OCI-LY3 (cell line): Measurements from ENCODE around the gene PDGFC.

ENCODE experiments used
- H2AFZ ChIP-seq: fragments of 200-600, 300-600 bp; shearing (Covaris generic); 2 replicates; pipeline ENCODE4 v1.6.0; 2014; ENCODE audit warnings: antibody characterized with exemption, low read depth, low read length
- H3K27ac ChIP-seq: fragments of 200-600, 300-600 bp; sonication (generic); 2 replicates; pipeline ENCODE4 v1.5.1; 2014; ENCODE audit warnings: mild to moderate bottlenecking, low read length, moderate library complexity, mixed read lengths
- H3K27me3 ChIP-seq: fragments of 200-600, 300-600 bp; sonication (generic); 2 replicates; pipeline ENCODE4 v1.6.1; 2014; ENCODE audit warnings: low read depth, low read length, mixed read lengths
- H3K36me3 ChIP-seq: fragments of 200-600, 300-600 bp; sonication (generic); replicated peaks from 2 replicates; pipeline ENCODE3; 2014; ENCODE audit warnings: low read depth, low read length, mixed read lengths
- H3K4me1 ChIP-seq: fragments of 300-600, 200-600 bp; sonication (generic); 2 replicates; pipeline ENCODE4 v1.6.1; 2014; ENCODE audit warnings: low read length, mixed read lengths
- H3K4me2 ChIP-seq: fragments of 200-600, 300-600 bp; sonication (generic); 2 replicates; pipeline ENCODE4 v1.6.1; 2014; ENCODE audit warnings: low read length, mixed read lengths
- H3K4me3 ChIP-seq: fragments of 300-600, 200-600 bp; sonication (generic); 2 replicates; pipeline ENCODE4 v1.5.1; 2014; ENCODE audit warnings: antibody characterized with exemption, mild to moderate bottlenecking, low read length, moderate library complexity
- H3K79me2 ChIP-seq: fragments of 300-600, 200-600 bp; shearing (Covaris generic); 2 replicates; pipeline ENCODE4 v1.6.1; 2014; ENCODE audit warnings: mild to moderate bottlenecking, low read length, mixed read lengths
- H3K9ac ChIP-seq: fragments of 300-600, 200-600 bp; shearing (Covaris generic); 2 replicates; pipeline ENCODE4 v1.6.0; 2014; ENCODE audit warnings: mild to moderate bottlenecking, low read length, moderate library complexity
- H3K9me3 ChIP-seq: fragments of 200-600, 300-600 bp; shearing (Covaris generic); 2 replicates; pipeline ENCODE4 v1.6.1; 2014; ENCODE audit warnings: low read length, mixed read lengths; ENCODE audit not compliant: insufficient read depth
- H4K20me1 ChIP-seq: fragments of 200-600, 300-600 bp; sonication (generic); 2 replicates; pipeline ENCODE4 v1.6.1; 2016; ENCODE audit warnings: low read length, mixed read lengths; ENCODE audit not compliant: insufficient read depth
- EZH2phosphoT487 ChIP-seq: fragments of 200-600 bp; shearing (Covaris generic); IDR thresholded peaks from 2 replicates; pipeline ENCODE4 v1.6.1; 2018; ENCODE audit warnings: antibody characterized with exemption, mixed run types, low read depth
- TF ChIP-seq, protein P1 (sequence below): fragments of 200-600, 300-600 bp; sonication (generic); IDR thresholded peaks from 2 replicates; pipeline ENCODE4 v1.5.1; 2014; ENCODE audit warnings: antibody characterized with exemption, low read length, low read depth

The PDGFC gene

GRCh38 chr4:156738766-156739165, 232.8 kb downstream of the PDGFC start:
- no peaks in the 10 kb centered on the region for H3K9me3 ChIP-seq
- no peak overlapping the region for H3K27ac ChIP-seq
- H3K4me3 ChIP-seq: no peak overlapping the region
- H3K9ac ChIP-seq: no peak overlapping the region
- H2AFZ ChIP-seq: no peak overlapping the region
- no peaks in the 10 kb centered on the region for H3K36me3 ChIP-seq
- no peaks in the 10 kb centered on the region for H3K4me1 ChIP-seq
- no peaks in the 10 kb centered on the region for H3K27me3 ChIP-seq
- H3K4me2 ChIP-seq: no peak overlapping the region
- no peak for TF ChIP-seq EZH2phosphoT487
- TF ChIP-seq, protein P1, sequence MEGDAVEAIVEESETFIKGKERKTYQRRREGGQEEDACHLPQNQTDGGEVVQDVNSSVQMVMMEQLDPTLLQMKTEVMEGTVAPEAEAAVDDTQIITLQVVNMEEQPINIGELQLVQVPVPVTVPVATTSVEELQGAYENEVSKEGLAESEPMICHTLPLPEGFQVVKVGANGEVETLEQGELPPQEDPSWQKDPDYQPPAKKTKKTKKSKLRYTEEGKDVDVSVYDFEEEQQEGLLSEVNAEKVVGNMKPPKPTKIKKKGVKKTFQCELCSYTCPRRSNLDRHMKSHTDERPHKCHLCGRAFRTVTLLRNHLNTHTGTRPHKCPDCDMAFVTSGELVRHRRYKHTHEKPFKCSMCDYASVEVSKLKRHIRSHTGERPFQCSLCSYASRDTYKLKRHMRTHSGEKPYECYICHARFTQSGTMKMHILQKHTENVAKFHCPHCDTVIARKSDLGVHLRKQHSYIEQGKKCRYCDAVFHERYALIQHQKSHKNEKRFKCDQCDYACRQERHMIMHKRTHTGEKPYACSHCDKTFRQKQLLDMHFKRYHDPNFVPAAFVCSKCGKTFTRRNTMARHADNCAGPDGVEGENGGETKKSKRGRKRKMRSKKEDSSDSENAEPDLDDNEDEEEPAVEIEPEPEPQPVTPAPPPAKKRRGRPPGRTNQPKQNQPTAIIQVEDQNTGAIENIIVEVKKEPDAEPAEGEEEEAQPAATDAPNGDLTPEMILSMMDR: no peak
- no peaks in the 10 kb centered on the region for H3K79me2 ChIP-seq
- H4K20me1 ChIP-seq: no peaks in the 10 kb centered on the region

- no peaks in the 10 kb centered on the region for H3K79me2 ChIP-seq
- peaks cover 7% of the 10 kb centered on the region for H3K36me3 ChIP-seq
- no peak for TF ChIP-seq EZH2phosphoT487
- TF ChIP-seq, protein P1: no peak
- H4K20me1 ChIP-seq: no peaks in the 10 kb centered on the region
- no peak overlapping the region for H3K4me2 ChIP-seq
- H3K27me3 ChIP-seq: no peaks in the 10 kb centered on the region
- peaks cover 17% of the 10 kb centered on the region; the same call in 1 of the 2 replicates for H3K9me3 ChIP-seq
- no peak overlapping the region for H2AFZ ChIP-seq
- H3K4me1 ChIP-seq: no peaks in the 10 kb centered on the region
- no peak overlapping the region for H3K9ac ChIP-seq
- H3K4me3 ChIP-seq: no peak overlapping the region
- H3K27ac ChIP-seq: no peak overlapping the region
Measured at GRCh38 chr4:156734965-156735895, 236.4 kb downstream of the PDGFC start.

DNA sequence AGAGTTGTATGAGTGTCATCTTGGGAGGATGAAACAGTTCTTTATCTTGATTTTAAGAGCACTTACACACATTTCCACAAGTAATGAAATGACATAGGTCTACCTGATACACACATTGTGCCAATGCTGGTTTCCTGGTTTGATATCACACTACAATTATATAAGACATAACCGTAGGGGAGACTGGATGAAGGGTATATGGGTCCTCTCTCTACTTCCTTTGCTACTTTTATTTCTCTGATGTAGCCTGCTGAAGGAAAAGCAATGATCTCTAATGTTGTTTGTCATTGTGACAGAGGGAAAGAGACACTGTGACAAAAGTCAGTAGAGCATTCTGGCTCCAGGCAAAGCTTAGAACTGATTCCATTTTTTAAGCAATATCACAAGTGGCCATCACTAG, 238.0 kb downstream of the PDGFC start:
- H3K4me2 ChIP-seq: no peak overlapping the region
- H3K27ac ChIP-seq: no peak overlapping the region
- H3K4me1 ChIP-seq: no peaks in the 10 kb centered on the region
- no peaks in the 10 kb centered on the region for H3K27me3 ChIP-seq
- TF ChIP-seq, protein P1: no peak
- no peak for TF ChIP-seq EZH2phosphoT487
- peaks cover 17% of the 10 kb centered on the region; the same call in 1 of the 2 replicates for H3K9me3 ChIP-seq
- no peaks in the 10 kb centered on the region for H4K20me1 ChIP-seq
- H3K4me3 ChIP-seq: no peak overlapping the region
- H3K9ac ChIP-seq: no peak overlapping the region
- H2AFZ ChIP-seq: no peak overlapping the region
- H3K79me2 ChIP-seq: no peaks in the 10 kb centered on the region
- peaks cover 7% of the 10 kb centered on the region for H3K36me3 ChIP-seq

GRCh38 chr4:156732634-156733033, 239.0 kb downstream of the PDGFC start:
- Histone ChIP-seq H3K4me2 (no peak overlapping the region), H3K4me3 (no peak overlapping the region), H3K4me1 (no peaks in the 10 kb centered on the region), H3K36me3 (peaks cover 7% of the 10 kb centered on the region), H2AFZ (no peak overlapping the region), H3K27me3 (no peaks in the 10 kb centered on the region), H4K20me1 (no peaks in the 10 kb centered on the region), H3K9me3 (peaks cover 17% of the 10 kb centered on the region; the same call in 1 of the 2 replicates), H3K27ac (no peak overlapping the region), H3K9ac (no peak overlapping the region), H3K79me2 (no peaks in the 10 kb centered on the region)
- no peak for TF ChIP-seq EZH2phosphoT487
- TF ChIP-seq, protein P1: no peak
